GM18858 (cell line): ENCODE measurements around the gene RAET1L.
"Not testable (repeated sequence)": the region's sequence is repeated elsewhere in the genome, so short reads cannot be mapped to it uniquely, and the experiment has no call there.

Source experiments
- ATAC-seq: cut with Tn5 transposase; IDR thresholded peaks from one replicate; pipeline ENCODE4 v1.9.1; 2021; ENCODE audit not compliant: unreplicated experiment

RAET1L gene

GRCh38 chr6:150017186-150017521 is 8.2 kb downstream of the RAET1L start:
- not testable (repeated sequence) for ATAC-seq

GRCh38 chr6:150016324-150017185 is 8.8 kb downstream of the RAET1L start:
- peak; percentile 42 for ATAC-seq

- not testable (repeated sequence) for ATAC-seq
Observed at GRCh38 chr6:150015281-150016001, 9.9 kb downstream of the RAET1L start.

- not testable (repeated sequence) for ATAC-seq
Observed at GRCh38 chr6:150014623-150015280, 10.6 kb downstream of the RAET1L start.

- not testable (repeated sequence) for ATAC-seq
Observed at GRCh38 chr6:150013785-150014622, 11.3 kb downstream of the RAET1L start.

GRCh38 chr6:150012846-150013784 is 12.2 kb downstream of the RAET1L start:
- ATAC-seq: not testable (repeated sequence)

- no peak for ATAC-seq
Observed at GRCh38 chr6:150008588-150008987, 16.7 kb downstream of the RAET1L start.

GRCh38 chr6:150006961-150007464 is 18.3 kb downstream of the RAET1L start:
- peak; percentile 38 for ATAC-seq

- no peak for ATAC-seq
Observed at GRCh38 chr6:150005761-150006651, 19.3 kb downstream of the RAET1L start.

GRCh38 chr6:150004783-150005717 is 20.3 kb downstream of the RAET1L start:
- no peak for ATAC-seq

GRCh38 chr6:150004101-150004782 is 21.1 kb downstream of the RAET1L start:
- ATAC-seq: no peak

GRCh38 chr6:150003599-150003998 is 21.7 kb downstream of the RAET1L start:
- ATAC-seq: not testable (repeated sequence)

GRCh38 chr6:150002710-150003109 is 22.6 kb downstream of the RAET1L start:
- ATAC-seq: no peak

- ATAC-seq: peak; percentile 59
Observed at GRCh38 chr6:150001295-150002008, 23.9 kb downstream of the RAET1L start.

- no peak for ATAC-seq
Observed at GRCh38 chr6:149999636-150000035, 25.7 kb downstream of the RAET1L start.

GRCh38 chr6:149995971-149996370 is 29.4 kb downstream of the RAET1L start:
- ATAC-seq: no peak
